ENCODE measurements around the gene CCR1. TPM values are rescaled to one million over a fixed set of nuclear protein-coding genes. Genes with fewer than 3 reads are reported as not detected.

The CCR1 gene
- total RNA-seq, 3 donors from 2014 or later, result 4.3 to 15.0 (median 9.2) TPM

DNA sequence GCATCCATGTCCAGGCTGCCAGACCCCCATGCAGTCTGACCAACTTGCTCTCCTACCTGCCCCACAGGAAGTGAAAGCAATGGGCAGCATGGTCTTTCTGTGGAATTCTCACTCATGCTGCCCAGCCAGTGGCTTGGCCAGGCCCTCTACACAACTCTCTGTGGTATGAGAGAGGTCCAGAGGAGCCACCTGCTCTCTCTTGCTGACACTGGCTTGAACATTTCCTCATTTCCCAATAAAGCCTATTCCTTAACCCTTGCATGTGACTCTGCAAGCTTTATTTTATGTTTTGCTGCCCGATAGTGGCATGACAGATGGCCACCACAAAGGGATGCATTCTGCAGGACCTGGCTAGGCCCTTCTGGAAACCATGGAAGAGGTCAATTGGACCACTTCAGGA is 53.8 kb downstream of the CCR1 start:
- TF ChIP-seq POLR2A (IDR thresholded peaks at IDR 0.05) (no peak), POLR2AphosphoS5 (IDR thresholded peaks at IDR 0.05) (no peak)
- TF ChIP-seq, protein P1, sequence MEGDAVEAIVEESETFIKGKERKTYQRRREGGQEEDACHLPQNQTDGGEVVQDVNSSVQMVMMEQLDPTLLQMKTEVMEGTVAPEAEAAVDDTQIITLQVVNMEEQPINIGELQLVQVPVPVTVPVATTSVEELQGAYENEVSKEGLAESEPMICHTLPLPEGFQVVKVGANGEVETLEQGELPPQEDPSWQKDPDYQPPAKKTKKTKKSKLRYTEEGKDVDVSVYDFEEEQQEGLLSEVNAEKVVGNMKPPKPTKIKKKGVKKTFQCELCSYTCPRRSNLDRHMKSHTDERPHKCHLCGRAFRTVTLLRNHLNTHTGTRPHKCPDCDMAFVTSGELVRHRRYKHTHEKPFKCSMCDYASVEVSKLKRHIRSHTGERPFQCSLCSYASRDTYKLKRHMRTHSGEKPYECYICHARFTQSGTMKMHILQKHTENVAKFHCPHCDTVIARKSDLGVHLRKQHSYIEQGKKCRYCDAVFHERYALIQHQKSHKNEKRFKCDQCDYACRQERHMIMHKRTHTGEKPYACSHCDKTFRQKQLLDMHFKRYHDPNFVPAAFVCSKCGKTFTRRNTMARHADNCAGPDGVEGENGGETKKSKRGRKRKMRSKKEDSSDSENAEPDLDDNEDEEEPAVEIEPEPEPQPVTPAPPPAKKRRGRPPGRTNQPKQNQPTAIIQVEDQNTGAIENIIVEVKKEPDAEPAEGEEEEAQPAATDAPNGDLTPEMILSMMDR (IDR thresholded peaks at IDR 0.05), result no peak
- intact Hi-C loops (cut with DNase I; ENCODE audit: low total_unique reads), result no loop called here
- no peak for DNase-seq (ENCODE audit: low spot score in 2 of 2)

More for the DNA sequence above, 53.8 kb downstream of the CCR1 start:
- Histone ChIP-seq H3K4me1 (no peaks in the 10 kb centered on the region), H3K9me3 (no peaks in the 10 kb centered on the region), H3K36me3 (no peaks in the 10 kb centered on the region), H3K27ac (no peak overlapping the region), H3K4me3 (no peak overlapping the region), H3K27me3 (no peaks in the 10 kb centered on the region)

Other genes starting within 250 kb of the CCR1 start
- gene FYCO1, start 212.5 kb downstream of the CCR1 start, total RNA-seq, result 10 to 100 TPM; 40.7 to 48.2 (median 44.6) TPM
- gene XCR1, start 180.8 kb downstream of the CCR1 start, total RNA-seq, result under 1 TPM; under 0.01 TPM
- not detected for gene CCR3, start 34.1 kb upstream of the CCR1 start, total RNA-seq
- gene CCR2, start 145.8 kb upstream of the CCR1 start, total RNA-seq, result 1 to 10 TPM; 1.3 to 2.2 (median 2.0) TPM
- under 1 TPM; 0.73 to 0.98 (median 0.96) TPM for gene CCR5, start 162.6 kb upstream of the CCR1 start, total RNA-seq
- gene CCRL2, start 198.9 kb upstream of the CCR1 start, total RNA-seq, result 1 to 10 TPM; 3.8 to 9.2 (median 4.1) TPM